GM21360 (cell line): Measurements from ENCODE around the gene KDM4C.
"Not testable (repeated sequence)": the region's sequence is repeated elsewhere in the genome, so short reads cannot be mapped to it uniquely, and the experiment has no call there.

Experiments
- ATAC-seq: cut with Tn5 transposase; IDR thresholded peaks from one replicate; pipeline ENCODE4 v1.9.1; 2021; ENCODE audit warnings: mild to moderate bottlenecking, moderate library complexity; ENCODE audit not compliant: unreplicated experiment

KDM4C gene

DNA sequence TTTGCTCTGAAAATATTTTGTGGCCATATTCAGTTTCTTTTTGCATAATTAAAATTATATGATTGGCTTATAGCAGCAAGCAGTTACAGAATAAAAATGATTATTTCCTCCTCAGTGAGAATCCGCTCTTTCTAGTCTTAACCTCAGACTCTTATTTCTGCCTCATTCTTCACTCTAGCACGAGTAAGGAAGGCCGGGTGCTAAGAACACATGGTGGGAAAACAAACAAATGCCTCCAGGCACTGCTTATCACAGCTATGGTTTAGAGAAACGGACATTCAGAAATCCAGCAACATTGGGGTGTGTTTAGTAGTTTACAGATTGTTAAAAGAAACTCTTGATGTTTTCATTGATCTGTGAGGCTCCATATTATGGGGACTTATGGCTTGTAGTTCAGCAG is 168.7 kb downstream of the KDM4C start:
- no peak for ATAC-seq

DNA sequence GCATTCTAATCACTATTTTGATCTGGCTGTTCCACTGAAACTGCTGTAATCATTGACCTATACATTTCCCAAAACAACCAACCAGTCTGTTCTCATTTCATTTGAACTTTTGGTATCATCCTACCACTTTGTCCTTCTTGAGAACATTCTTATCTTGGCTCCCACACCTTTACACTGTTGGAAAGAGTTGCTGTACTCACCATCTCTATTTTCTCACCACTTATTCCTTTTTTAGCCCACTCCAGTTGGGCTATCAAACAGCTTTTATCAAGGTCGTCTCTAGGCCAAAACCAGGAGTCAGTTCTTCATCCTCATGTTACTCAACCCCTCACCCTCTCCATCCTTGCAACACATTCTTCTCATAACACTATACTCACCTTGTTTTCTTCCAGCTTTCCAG is 170.1 kb downstream of the KDM4C start:
- no peak for ATAC-seq

DNA sequence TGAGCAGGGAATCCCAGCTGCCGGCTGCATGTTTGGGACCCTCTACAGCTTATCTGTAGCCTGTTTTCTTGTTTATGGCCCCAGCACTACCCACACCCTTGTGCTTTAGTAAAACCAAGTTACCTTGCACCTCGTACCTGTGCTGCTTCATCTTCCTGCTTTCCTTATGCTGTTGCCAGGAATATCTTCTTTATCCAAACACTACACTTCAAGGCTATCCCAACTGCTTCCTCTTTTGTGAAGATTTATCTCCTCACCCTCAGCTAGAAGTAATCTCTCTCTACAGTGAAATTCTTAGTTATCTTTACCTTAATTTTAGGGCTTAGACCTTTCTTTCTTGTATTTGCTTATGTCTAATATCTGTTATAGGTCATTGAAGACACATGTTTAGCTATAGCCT is 171.1 kb downstream of the KDM4C start:
- no peak for ATAC-seq

DNA sequence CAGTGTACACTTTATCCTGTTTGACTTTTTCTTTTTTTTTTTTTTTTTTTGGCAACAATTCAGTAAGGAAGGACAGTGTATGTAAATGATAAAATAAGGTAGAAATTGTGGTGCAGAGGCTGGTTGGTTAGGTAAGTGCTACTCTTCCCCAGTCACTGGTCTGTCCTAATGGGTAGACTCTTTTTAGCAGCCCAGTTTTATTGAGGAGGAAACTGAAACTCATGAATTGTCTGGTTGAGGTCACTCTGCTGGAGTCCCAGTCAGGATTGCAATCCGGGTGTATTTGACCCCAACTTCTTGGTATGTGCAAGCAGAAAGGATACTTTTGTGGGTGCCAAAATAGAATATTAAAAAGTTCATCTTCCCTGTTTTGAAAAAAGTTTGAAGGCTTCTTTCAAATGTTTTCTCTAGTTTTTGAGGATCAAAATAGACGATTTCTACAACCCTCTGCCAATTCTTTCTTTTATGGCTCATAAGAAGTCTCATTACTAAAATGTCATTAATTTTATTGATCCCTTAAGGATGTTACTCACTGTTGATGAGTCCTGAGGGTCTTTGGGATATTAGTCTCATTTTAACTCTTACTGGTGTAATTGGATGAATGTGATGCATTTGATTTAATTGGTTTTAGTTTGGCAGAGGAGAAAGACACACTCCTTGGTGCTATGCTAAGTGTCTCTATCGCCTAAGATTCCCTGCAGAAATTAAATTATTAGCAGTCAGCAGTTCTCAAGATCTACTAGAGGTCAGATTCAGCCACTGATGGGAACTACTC is 171.9 kb downstream of the KDM4C start:
- ATAC-seq: no peak

DNA sequence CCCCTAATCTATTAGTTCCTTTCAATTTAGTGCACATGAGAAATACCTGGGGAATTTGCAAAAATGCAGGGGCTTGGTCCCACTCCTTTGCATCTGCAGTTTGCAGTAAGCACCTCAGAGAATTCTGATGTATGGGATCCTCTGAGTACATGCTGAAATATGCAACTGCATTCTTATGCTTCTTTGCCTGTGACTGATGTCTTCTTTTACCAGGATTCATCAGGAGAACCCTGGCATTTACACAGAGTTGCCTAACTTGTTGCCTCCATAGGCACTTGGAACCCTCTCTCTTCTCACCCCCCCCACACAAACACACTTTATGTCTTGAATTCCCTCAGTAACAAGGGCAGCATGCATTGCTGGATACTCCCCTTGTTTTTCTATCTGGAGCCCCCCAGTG is 173.1 kb downstream of the KDM4C start:
- no peak for ATAC-seq

DNA sequence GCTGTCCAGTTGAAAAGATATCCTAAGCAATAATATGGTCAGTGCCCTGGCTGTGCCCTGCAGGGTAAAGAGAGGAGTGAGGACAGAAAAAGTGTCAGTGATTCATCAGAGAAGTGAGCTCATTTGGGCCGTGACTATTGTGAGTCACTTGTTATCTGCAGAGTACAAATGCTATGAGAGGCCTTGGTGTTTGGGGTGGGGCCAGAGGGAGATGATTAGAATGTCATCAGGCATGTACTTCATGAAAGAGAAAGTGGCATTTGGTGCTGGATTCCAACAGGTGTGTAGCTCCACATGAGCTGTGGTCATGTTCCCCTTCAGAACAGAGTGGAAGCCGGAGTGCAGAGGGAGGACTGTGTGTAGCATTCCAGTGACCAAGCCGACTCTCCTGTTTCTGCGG is 174.1 kb downstream of the KDM4C start:
- peak; percentile 82 for ATAC-seq

DNA sequence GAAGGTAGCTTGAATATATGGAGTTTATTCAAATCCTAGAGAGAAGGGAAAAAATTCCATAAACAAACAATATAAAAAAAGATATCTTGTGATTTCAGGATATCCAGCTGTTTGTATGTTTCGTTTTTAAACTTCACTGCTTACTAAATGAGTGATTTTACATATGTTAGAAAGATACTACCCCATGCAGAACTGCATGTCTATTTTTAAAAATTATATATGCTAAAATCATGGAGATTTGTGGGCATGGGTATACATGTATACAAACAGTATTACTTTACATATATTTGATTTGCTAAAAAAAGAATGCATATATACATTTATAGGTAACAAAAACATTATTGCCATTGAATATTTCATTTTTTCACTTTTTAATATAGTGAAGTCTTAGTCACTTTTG is 178.3 kb downstream of the KDM4C start:
- ATAC-seq: no peak

DNA sequence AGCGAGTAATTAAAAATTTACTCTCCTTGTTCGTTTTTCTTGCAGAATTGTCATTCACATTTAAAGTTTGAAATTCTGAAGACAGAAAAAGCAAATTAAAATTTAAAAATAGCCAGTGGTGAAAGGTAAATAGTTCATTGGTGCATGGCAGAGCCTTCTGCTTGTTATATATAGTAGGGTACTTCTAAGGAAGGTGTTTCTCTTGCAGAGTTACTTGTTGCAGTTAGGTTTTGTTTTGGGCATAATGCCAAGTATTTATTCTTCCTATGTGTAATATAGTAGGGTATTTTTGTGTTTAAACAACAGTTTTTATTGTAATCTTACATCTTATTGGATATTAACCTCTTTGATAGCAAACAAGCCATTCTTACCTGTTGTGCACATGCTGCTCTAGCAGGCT is 179.4 kb downstream of the KDM4C start:
- ATAC-seq: no peak

DNA sequence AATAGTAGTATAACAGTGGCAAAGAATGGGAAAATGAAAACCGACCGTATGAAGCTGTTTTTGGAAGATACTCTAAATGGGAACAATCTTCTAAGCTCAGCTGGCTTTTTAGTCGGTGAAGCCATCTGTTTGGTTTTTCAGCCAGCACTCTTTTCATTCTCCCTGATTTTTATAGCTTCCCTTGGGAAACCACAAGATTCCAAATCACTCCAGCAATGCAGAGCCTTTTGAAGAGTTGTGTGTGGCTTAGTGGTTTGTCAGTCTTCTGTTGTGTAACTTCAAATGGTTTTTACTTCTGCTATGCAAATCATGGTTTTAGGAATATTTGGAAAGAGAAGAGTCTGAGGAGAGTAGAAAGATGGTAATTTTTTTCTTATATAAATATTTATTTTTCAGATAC is 180.7 kb downstream of the KDM4C start:
- ATAC-seq: no peak

DNA sequence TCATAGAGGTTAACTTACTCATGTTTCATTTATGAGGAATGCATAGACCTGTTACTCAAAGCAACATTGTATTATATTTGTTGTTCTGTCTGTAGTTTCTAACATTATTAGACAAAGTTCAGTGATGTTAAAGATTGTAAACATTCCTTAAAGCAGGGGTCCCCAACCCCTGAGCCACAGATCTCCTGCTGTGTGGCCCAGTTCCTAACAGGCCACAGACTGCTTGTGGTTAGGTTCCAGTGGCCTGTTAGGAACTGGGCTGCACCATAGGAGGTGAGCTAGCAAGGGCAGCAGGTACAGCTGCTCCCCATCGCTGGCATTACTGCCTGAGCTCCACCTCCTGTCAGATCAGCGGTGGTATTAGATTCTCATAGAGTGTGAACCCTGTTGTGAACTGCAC is 181.1 kb downstream of the KDM4C start:
- no peak for ATAC-seq

DNA sequence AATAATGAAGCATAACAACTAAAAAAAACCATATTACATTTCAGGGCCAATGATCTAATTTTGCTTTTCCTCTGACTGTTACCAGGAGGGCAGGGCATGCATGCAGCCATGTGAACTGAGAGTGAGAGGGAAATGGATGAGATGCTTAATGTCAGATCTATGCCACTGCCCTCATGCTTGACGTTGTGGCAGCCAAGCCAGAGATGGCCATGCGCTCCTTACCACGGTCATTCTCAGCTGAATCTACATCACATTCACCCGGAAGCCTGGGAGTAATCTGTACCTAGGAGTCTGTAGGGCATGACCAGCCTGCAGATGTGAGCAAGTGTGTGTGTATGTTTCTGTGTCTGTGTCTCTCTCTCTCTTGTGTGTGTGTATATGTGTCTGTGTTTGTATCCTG is 183.7 kb downstream of the KDM4C start:
- ATAC-seq: no peak

DNA sequence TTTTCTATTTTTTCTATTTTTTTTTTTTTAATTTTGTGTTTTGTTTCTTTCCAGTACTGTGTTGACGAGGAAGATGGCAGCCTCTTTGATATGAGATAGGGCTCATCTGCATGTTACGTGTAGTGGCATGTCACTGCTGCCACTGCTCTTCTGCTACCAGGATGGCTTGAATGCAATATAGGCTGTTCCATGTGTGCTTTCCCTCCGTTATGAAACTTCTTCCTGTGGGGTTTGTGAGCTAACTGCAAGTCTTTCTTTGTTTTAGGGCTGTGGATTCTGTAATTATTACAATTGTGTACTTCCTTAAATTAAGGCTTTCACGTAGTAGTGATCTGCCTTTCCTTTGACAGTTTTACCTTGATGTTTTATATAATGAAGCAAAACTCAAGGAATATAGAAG is 184.6 kb downstream of the KDM4C start:
- no peak for ATAC-seq

DNA sequence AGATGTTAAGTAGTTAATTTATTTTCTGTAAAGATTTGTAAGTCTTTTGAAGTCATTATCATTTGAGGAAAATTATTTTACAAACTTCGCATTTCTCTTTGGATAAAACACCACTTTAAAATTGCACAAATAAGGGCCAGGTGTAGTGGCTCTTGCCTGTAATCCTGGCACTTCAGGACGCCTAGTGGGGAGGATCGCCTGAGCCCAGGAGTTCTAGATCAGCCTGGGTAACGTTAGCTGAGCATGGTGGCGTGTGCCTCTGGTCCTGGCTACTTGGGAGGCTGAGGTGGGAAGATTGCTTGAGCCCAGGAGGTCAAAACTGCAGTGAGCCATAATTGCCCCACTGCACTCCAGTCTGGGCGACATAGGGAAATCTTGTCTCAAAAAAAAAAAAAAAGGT is 185.5 kb downstream of the KDM4C start:
- no peak for ATAC-seq

DNA sequence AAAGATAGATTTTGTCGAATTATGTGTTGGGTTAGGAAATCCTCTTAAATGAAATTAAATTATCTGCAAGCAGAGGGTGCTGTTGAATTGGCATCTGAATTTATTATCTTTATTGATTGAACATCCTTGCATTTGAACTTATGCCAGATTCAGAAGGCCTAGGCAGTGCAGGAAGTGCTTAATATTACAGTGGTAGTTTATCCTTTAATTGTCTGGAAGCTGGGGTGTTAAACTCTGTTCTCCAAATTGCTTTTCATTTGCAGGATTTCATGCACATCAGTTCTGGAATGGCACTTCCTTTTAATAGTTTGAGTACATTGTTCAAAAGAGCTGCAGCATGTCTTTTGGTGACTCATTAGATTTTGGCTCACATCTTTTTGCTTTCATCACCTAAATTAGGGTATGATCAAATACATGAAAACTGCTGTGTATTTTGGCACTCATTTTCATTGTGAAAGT is 186.3 kb downstream of the KDM4C start:
- no peak for ATAC-seq

DNA sequence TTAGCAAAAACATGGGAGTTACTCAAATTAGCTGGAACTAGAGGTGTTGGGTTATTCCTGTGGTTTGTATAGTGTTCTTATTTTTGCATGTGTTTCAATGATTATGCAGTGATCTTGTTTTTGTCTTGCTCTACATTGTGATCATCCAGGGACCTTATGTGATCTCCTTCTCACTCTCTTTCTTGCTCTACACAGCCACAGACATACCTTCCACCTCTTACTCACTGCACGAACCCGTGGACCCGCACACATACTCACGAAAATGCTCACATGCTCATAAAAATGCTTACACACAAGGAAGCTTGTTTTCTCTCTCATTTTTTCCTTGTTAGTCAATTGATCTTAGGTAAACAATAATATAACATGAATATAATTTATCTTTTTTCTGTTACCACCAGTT is 187.1 kb downstream of the KDM4C start:
- no peak for ATAC-seq

DNA sequence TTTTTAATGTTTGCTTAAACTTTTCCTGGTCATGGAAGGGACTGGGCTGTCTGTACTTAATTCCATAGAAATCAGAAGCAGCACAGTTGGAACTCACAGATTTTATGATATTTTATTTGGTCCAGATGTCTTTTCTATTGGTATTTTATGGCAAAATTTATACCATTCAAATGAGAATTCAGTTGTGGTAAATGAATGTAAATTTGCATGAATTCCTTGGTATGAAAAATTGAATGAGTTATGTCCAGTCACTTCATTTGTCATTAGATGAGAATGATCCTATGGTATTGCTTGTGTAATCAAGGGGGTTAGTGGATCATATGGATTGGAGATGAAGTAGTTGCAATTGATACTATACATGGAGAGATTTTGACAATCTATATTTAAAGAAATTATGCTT is 188.0 kb downstream of the KDM4C start:
- ATAC-seq: no peak

DNA sequence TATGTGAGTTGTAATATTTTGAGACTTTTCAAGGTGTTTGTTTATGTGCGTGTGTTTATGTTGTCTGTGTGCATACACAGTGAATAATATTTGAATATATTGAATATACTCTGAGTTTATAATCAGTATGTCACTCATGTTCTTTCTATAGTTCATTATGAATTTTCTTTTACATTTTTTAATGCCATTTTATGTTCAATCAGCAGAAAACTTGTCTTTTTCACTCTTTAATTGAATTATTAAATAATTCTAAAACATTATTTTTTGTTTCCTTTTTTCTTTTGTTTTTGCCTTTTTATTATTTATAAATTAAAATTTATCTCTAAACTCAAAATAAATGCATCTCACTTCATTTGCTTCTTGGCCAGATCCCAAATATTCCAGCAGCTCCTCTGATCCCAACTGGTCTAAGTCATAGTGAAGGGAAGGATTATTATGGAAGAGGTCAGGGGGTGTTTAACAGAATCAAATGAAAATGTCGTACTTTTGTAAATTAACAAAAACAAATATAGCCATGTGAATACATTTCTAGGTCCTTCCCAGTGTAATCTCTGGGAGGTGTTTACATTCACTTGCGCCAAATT is 188.9 kb downstream of the KDM4C start:
- no peak for ATAC-seq

DNA sequence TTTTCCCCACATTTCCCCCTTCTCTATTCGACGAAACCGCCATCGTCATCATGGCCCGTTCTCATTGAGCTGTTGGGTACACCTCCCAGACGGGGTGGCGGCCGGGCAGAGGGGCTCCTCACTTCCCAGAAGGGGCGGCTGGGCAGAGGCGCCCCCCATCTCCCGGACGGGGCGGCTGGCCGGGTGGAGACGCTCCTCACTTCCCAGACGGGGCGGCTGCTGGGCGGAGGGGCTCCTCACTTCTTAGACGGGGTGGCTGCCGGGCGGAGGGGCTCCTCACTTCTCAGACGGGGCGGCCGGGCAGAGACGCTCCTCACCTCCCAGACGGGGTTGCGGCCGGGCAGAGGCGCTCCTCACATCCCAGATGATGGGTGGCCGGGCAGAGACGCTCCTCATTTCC is 191.1 kb downstream of the KDM4C start:
- ATAC-seq: not testable (repeated sequence)

DNA sequence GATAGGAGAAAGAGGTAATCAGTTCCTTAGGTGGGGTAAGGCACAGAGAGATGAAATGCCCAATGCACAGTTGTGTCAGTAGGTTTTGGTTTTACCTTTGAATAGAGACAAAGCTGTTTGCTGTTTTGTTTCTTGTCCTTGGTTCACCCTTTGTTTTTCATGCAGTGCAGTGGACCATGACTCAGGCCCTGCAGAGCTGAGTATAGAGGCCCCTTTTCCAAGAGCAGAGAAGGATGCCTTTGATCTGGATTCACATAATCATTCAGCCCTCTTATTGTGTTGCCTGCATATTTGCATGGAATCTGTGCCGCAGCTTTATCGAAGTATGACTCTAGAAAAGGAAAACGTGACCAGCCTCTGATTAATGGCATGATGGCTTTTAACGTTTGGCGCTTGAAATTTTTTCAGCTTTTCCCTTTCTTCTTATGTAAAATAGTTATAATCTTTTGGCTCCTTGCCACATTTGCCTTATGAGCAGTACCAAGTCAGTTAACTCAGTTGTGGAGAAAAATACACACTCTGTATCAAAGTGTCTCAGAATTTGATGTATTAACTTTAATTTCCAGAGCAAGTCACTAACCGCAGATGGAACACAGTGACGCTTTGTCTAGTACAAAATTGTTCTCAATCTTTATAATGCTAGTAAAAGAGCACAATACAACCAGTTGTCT is 197.6 kb downstream of the KDM4C start:
- peak; percentile 73 for ATAC-seq

DNA sequence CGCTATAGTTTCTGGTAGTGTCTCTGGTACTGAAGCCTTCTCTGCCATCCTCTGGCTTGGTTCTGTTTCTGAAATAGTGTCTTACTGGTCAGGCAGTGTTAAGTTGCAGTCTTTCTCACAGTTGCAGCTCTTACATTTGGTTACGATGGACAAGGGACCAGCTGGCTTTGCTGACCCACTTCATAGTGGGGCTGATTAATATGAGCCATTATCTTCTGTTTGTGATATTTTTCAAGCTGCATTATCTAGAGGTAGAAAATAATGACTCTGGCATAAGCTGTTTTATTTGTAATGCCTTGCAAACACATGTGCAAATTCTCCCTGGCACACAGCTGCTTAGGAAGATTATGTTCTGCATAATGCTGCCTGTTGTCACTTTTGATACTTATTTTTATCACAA is 199.1 kb downstream of the KDM4C start:
- ATAC-seq: no peak

DNA sequence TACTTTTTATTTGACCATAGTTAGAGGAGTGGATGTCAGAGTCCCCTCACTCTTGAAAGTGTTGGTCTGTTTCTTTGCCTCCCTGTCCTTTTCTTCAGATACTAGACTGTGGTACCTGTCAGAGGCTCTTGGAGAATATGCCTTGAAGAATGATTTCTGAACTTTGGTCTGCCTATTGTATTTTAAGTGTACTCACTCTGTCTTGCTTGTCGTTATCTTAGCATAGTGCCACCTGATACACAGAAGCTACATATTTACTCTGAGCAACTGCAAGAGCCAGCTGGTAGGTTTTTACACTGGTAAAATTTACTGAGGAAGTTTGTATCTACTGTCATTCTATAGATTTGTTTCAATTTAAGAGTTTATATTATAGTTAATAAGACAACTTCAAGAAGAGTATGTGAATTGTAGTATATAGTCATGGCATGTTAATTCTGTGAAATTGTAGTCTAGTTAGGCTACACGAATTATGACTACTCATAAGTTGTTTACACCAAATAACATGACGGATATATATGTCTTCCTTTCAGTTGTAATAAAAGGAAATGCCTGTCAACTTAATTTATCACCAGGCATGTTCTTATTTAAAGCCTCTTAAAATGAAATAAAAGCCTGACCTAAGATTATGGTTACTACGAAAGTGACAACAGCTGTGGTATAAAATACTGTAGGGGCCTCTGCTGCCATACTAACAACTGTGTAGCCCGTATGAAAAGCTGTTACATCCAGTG is 201.7 kb downstream of the KDM4C start:
- ATAC-seq: no peak

DNA sequence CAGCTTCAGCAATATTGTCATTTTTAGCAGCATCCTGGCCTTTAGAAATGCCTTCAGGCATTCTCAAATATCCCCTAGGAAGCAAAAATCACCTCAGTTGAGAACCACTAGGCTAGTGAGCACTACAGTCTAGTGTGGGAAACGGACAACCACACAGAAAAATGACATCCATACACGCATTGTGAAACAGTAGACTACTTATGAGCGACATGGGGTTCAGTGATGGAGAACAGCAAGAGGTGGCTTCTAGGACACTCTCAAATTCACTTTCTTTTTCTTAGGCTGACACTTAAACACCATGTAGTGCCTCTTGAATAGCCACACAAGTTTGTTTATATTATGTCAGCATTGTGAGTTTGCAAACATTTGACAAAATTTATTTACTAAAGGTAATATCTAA is 203.0 kb downstream of the KDM4C start:
- ATAC-seq: peak; percentile 88
